Measurements from ENCODE around the gene PIGC. TPM values are rescaled to one million over a fixed set of nuclear protein-coding genes. Genes with fewer than 3 reads are reported as not detected.

PIGC gene
- total RNA-seq, 4 donors from 2014 or later: 19.4 to 23.4 (median 20.9) TPM

DNA sequence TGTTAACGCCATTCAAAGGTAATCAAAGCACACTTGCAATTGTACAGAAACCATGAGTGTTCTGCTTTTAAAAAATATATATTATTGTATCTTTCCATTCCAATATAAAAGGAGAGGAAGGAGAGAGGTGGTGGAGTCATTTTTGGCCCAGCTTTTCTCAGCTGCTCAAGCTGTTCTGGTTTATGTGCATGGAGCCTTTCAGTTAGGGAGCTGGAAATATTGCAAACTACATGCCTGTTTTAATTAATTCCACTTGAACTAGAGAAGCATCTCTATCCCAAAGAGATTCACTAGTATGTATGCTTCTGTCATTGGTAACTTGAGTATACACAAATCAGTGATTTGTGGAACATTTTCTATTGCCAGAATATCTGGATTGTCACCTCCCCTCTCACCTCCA lies 51.9 kb downstream of the PIGC start:
- no peak for DNase-seq
- peaks cover 36 to 49% of the 10 kb centered on the region in 2 donors for H3K4me1 ChIP-seq
- intact Hi-C loops (cut with DNase I): no loop called here
- no peak overlapping the region for H3K4me3 ChIP-seq (replicated peaks in 1 of 3)
- H3K27me3 ChIP-seq: no peaks in the 10 kb centered on the region
- no peaks in the 10 kb centered on the region for H3K9me3 ChIP-seq
- H3K36me3 ChIP-seq: no peaks in the 10 kb centered on the region
- H3K27ac ChIP-seq: peak overlapping the region; percentile 72 to 93 (median 89)
- 90 to 95% methylated on average over 1 of the region's 1 CpG for WGBS, 2 donors
- TF ChIP-seq POLR2A (IDR thresholded peaks at IDR 0.05): no peak

Other genes starting within 250 kb of the PIGC start
- gene C1orf105, start 23.4 kb downstream of the PIGC start, total RNA-seq: not detected
- gene SUCO, start 89.1 kb upstream of the PIGC start, total RNA-seq: 10 to 100 TPM; 34.7 to 67.9 (median 37.7) TPM
- under 1 TPM in 2 of 4 donors, not detected in 2; 0.33 to 0.73 TPM for gene FASLG, start 215.0 kb upstream of the PIGC start, total RNA-seq

Data from thyroid gland (tissue), 4 donors.